WERI-Rb-1 (cell line): ENCODE data around the gene OR52E5.

Experiments used
- DNase-seq: peaks from one replicate; pipeline ENCODE4 v3.0.0-alpha.2; 2020
- H3K27ac ChIP-seq: fragments of 250-450 bp; sonication (Bioruptor Pico); 2 replicates; pipeline ENCODE4 v1.5.1; 2020; ENCODE audit warnings: mild to moderate bottlenecking, moderate library complexity
- H3K27me3 ChIP-seq: fragments of 250-450 bp; sonication (Bioruptor Pico); 2 replicates; pipeline ENCODE4 v1.5.1; 2021; ENCODE audit warnings: mild to moderate bottlenecking, low read depth, moderate library complexity; ENCODE audit not compliant: insufficient read depth, severe bottlenecking
- H3K36me3 ChIP-seq: fragments of 250-450 bp; sonication (Bioruptor Pico); 2 replicates; pipeline ENCODE4 v1.5.1; 2020; ENCODE audit warnings: mild to moderate bottlenecking, moderate library complexity
- H3K4me3 ChIP-seq: 2 replicates; pipeline ENCODE4 v1.5.1; 2011; ENCODE audit warnings: low read depth, mild to moderate bottlenecking, control low read depth, low read length
- H3K9me3 ChIP-seq: fragments of 250-450 bp; sonication (Bioruptor Pico); 2 replicates; pipeline ENCODE4 v1.5.1; 2021; ENCODE audit warnings: mild to moderate bottlenecking, moderate library complexity; ENCODE audit not compliant: severe bottlenecking
- TF ChIP-seq, protein P1 (sequence below): IDR thresholded peaks from 2 replicates; pipeline ENCODE4 v1.5.1; 2011; ENCODE audit warnings: low read depth, mild to moderate bottlenecking, control low read depth, inconsistent platforms, low read length

OR52E5 gene

GRCh38 chr11:5892908-5893307 is at the start of gene OR52E5:
OR52E5 (plus strand) TSS chr11:5893208; CDS start chr11:5900777, 7,569 bp downstream.
- H3K36me3 ChIP-seq, result no peaks in the 10 kb centered on the region
- H3K9me3 ChIP-seq, result no peaks in the 10 kb centered on the region
- DNase-seq, result no peak
- no peak within 1 kb of the TSS for H3K27ac ChIP-seq
- H3K27me3 ChIP-seq, result peaks cover 62% of the 10 kb centered on the region
- no peak within 1 kb of the TSS for H3K4me3 ChIP-seq
- TF ChIP-seq, protein P1, sequence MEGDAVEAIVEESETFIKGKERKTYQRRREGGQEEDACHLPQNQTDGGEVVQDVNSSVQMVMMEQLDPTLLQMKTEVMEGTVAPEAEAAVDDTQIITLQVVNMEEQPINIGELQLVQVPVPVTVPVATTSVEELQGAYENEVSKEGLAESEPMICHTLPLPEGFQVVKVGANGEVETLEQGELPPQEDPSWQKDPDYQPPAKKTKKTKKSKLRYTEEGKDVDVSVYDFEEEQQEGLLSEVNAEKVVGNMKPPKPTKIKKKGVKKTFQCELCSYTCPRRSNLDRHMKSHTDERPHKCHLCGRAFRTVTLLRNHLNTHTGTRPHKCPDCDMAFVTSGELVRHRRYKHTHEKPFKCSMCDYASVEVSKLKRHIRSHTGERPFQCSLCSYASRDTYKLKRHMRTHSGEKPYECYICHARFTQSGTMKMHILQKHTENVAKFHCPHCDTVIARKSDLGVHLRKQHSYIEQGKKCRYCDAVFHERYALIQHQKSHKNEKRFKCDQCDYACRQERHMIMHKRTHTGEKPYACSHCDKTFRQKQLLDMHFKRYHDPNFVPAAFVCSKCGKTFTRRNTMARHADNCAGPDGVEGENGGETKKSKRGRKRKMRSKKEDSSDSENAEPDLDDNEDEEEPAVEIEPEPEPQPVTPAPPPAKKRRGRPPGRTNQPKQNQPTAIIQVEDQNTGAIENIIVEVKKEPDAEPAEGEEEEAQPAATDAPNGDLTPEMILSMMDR, result no peak

DNA sequence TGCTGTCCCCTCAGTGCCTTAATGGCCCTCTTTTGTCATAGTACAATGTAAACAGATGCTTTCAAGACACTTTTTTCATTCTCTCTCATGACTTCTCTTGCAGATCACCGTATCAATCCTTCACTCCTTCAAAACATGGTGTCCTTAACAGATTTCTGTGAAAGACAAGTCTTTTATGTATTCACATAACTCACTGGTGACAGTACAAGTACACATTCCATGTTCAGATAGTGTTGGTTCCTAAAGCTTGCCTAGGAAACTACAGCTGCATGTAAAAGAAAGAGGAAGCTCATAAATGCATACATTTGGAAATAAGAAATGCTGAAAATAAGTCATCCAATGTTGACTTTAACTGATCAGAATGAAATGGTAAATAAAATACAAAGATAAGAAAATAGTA is 46.3 kb upstream of the OR52E5 start:
- no peak for DNase-seq
- TF ChIP-seq, protein P1, result no peak
- no peaks in the 10 kb centered on the region for H3K9me3 ChIP-seq
- no peaks in the 10 kb centered on the region for H3K36me3 ChIP-seq
- no peak overlapping the region for H3K4me3 ChIP-seq
- no peak overlapping the region for H3K27ac ChIP-seq
- peaks cover 24% of the 10 kb centered on the region for H3K27me3 ChIP-seq

DNA sequence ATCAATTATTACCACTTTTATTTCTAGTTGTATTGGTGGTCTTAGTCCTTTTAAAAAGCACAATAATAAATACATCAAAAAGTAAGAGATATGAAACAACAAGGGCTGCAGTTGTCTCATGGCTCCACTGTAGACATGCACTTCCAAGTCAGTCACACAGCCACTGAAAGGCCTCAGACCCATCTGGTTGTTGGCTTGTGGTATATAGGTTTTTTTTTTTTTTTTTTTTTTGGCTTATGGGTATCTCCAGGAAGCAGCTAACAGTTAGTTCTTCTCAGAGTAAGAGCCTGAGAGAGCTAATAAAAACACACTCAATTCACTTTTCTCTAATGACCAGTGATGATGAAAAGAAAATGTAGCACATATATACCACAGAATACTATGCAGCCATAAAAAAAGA is 45.3 kb upstream of the OR52E5 start:
- Histone ChIP-seq H3K27me3 (peaks cover 28% of the 10 kb centered on the region), H3K9me3 (no peaks in the 10 kb centered on the region), H3K27ac (no peak overlapping the region), H3K36me3 (no peaks in the 10 kb centered on the region), H3K4me3 (no peak overlapping the region)
- DNase-seq, result no peak
- TF ChIP-seq, protein P1, result no peak

GRCh38 chr11:5851002-5851401 is 42.0 kb upstream of the OR52E5 start:
- Histone ChIP-seq H3K36me3 (no peaks in the 10 kb centered on the region), H3K27me3 (peaks cover 29% of the 10 kb centered on the region), H3K4me3 (no peak overlapping the region), H3K9me3 (peaks cover 4% of the 10 kb centered on the region), H3K27ac (no peak overlapping the region)
- DNase-seq, result no peak
- TF ChIP-seq, protein P1, result no peak

DNA sequence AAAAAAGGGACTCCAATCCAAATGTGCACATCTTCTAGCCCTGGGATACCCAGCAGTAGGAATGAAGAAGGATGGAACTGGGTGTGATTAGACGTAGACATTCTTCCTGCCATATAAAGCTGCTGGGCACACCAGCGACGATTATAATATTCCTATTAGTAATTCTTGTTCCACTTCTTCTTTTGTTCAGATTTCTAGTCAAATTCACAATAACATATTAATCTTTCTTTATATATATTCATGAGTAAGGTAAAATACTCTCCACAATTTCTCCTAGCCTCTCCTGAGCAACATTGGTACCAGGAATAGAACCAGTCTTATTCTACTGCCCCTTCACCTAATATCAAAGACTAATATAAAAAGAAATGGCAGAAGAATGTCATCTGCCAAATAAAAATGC is 35.4 kb upstream of the OR52E5 start, which contains the start of gene OR52E8:
Gene OR52E8 (minus strand): TSS at position 101 of the 400 bp plus-strand sequence. CDS start 0 bp downstream, at position 101.
- Histone ChIP-seq H3K36me3 (no peaks in the 10 kb centered on the region), H3K27ac (no peak within 1 kb of the TSS), H3K27me3 (peaks cover 30% of the 10 kb centered on the region), H3K4me3 (no peak within 1 kb of the TSS), H3K9me3 (peaks cover 4% of the 10 kb centered on the region)
- TF ChIP-seq, protein P1, result no peak
- no peak for DNase-seq

- no peak overlapping the region for H3K4me3 ChIP-seq
- H3K9me3 ChIP-seq, result no peaks in the 10 kb centered on the region
- TF ChIP-seq, protein P1, result no peak
- H3K36me3 ChIP-seq, result no peaks in the 10 kb centered on the region
- peaks cover 9% of the 10 kb centered on the region for H3K27me3 ChIP-seq
- no peak overlapping the region for H3K27ac ChIP-seq
- no peak for DNase-seq
Measured at GRCh38 chr11:5865826-5866225, 27.2 kb upstream of the OR52E5 start.
